Measurements from ENCODE around the gene GAGE12D.
"Not testable (repeated sequence)": the region's sequence is repeated elsewhere in the genome, so short reads cannot be mapped to it uniquely, and the experiment has no call there.

The GAGE12D gene, protein sequence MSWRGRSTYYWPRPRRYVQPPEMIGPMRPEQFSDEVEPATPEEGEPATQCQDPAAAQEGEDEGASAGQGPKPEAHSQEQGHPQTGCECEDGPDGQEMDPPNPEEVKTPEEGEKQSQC

DNA sequence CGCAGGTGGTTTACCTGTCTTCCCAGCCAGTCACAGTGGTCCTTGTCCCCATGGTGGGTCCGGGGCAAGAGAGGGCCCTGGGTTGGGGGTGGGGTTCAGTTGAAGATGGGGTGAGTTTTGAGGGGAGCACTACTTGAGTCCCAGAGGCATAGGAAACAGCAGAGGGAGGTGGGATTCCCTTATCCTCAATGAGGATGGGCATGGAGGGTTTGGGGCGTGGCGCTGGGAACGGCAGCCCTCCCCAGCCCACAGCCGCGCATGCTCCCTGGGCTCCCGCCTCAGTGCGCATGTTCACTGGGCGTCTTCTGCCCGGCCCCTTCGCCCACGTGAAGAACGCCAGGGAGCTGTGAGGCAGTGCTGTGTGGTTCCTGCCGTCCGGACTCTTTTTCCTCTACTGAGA, at the start of gene GAGE12D:
GAGE12D (plus strand) TSS at position 301 of the 400 bp plus-strand sequence. CDS start 1,155 bp downstream, outside the sequence.
- DNase-seq = not testable (repeated sequence)

DNA sequence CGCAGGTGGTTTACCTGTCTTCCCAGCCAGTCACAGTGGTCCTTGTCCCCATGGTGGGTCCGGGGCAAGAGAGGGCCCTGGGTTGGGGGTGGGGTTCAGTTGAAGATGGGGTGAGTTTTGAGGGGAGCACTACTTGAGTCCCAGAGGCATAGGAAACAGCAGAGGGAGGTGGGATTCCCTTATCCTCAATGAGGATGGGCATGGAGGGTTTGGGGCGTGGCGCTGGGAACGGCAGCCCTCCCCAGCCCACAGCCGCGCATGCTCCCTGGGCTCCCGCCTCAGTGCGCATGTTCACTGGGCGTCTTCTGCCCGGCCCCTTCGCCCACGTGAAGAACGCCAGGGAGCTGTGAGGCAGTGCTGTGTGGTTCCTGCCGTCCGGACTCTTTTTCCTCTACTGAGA, 9.7 kb upstream of the GAGE12D start, which contains the start of gene GAGE12C:
GAGE12C (plus strand) TSS at position 301 of the 400 bp plus-strand sequence. CDS start 1,155 bp downstream, outside the sequence.
- not testable (repeated sequence) for DNase-seq

DNA sequence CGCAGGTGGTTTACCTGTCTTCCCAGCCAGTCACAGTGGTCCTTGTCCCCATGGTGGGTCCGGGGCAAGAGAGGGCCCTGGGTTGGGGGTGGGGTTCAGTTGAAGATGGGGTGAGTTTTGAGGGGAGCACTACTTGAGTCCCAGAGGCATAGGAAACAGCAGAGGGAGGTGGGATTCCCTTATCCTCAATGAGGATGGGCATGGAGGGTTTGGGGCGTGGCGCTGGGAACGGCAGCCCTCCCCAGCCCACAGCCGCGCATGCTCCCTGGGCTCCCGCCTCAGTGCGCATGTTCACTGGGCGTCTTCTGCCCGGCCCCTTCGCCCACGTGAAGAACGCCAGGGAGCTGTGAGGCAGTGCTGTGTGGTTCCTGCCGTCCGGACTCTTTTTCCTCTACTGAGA, 9.5 kb downstream of the GAGE12D start, which contains the start of gene GAGE12E:
GAGE12E (plus strand) TSS at position 301 of the 400 bp plus-strand sequence. CDS start 1,155 bp downstream, outside the sequence.
- DNase-seq = not testable (repeated sequence)

DNA sequence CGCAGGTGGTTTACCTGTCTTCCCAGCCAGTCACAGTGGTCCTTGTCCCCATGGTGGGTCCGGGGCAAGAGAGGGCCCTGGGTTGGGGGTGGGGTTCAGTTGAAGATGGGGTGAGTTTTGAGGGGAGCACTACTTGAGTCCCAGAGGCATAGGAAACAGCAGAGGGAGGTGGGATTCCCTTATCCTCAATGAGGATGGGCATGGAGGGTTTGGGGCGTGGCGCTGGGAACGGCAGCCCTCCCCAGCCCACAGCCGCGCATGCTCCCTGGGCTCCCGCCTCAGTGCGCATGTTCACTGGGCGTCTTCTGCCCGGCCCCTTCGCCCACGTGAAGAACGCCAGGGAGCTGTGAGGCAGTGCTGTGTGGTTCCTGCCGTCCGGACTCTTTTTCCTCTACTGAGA, 19.0 kb downstream of the GAGE12D start, which contains the start of gene GAGE12F:
GAGE12F (plus strand) TSS at position 301 of the 400 bp plus-strand sequence. CDS start 1,155 bp downstream, outside the sequence.
- not testable (repeated sequence) for DNase-seq

DNA sequence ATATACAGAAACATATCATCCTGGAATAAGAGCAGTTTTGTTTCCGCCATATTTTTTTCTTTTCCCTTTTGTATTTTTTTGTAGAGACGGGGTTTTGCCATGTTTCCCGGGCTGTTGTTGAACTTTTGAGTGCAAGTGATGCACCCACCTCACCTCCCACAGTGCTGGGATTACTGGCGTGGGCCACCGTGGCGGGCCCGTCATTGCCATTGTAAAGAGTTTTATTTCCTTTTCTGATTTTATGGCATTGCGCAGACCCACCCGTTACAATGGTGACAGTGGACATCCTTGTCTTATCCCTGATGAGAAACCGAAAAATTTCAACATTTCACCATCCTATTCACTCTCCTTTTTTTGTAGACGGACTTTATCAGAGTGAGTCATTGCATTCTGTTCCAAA, 27.2 kb downstream of the GAGE12D start:
- DNase-seq = not testable (repeated sequence)

DNA sequence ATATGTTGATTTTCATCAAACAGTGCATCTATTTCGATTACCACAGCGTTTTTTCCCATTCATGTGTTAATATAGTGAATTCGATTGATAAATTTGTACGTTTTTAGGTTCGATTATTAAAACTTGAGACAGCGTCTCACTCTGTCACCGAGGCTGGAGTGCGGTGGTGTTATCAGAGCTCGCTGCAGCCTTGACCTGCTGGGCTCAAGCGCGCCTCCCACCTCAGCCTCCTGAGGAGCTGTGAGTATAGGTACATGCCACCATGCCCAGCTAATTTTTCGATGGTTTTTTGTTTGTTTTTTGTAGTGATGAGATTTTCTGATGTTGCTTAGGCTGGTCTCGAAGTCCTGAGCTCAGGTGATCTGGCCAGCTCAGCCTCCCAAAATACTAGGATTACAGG, 27.6 kb downstream of the GAGE12D start:
- DNase-seq = not testable (repeated sequence)

DNA sequence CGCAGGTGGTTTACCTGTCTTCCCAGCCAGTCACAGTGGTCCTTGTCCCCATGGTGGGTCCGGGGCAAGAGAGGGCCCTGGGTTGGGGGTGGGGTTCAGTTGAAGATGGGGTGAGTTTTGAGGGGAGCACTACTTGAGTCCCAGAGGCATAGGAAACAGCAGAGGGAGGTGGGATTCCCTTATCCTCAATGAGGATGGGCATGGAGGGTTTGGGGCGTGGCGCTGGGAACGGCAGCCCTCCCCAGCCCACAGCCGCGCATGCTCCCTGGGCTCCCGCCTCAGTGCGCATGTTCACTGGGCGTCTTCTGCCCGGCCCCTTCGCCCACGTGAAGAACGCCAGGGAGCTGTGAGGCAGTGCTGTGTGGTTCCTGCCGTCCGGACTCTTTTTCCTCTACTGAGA, 28.6 kb downstream of the GAGE12D start, which contains the start of gene GAGE12G:
GAGE12G (plus strand) TSS at position 301 of the 400 bp plus-strand sequence. CDS start 1,155 bp downstream, outside the sequence.
- not testable (repeated sequence) for DNase-seq

DNA sequence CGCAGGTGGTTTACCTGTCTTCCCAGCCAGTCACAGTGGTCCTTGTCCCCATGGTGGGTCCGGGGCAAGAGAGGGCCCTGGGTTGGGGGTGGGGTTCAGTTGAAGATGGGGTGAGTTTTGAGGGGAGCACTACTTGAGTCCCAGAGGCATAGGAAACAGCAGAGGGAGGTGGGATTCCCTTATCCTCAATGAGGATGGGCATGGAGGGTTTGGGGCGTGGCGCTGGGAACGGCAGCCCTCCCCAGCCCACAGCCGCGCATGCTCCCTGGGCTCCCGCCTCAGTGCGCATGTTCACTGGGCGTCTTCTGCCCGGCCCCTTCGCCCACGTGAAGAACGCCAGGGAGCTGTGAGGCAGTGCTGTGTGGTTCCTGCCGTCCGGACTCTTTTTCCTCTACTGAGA, 38.1 kb downstream of the GAGE12D start, which contains the start of gene GAGE12H:
GAGE12H (plus strand) TSS at position 301 of the 400 bp plus-strand sequence. CDS start 1,155 bp downstream, outside the sequence.
- not testable (repeated sequence) for DNase-seq

DNA sequence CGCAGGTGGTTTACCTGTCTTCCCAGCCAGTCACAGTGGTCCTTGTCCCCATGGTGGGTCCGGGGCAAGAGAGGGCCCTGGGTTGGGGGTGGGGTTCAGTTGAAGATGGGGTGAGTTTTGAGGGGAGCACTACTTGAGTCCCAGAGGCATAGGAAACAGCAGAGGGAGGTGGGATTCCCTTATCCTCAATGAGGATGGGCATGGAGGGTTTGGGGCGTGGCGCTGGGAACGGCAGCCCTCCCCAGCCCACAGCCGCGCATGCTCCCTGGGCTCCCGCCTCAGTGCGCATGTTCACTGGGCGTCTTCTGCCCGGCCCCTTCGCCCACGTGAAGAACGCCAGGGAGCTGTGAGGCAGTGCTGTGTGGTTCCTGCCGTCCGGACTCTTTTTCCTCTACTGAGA, 47.7 kb downstream of the GAGE12D start, which contains the start of gene GAGE2A:
GAGE2A (plus strand) TSS at position 301 of the 400 bp plus-strand sequence. CDS start 1,155 bp downstream, outside the sequence.
- not testable (repeated sequence) for DNase-seq

DNA sequence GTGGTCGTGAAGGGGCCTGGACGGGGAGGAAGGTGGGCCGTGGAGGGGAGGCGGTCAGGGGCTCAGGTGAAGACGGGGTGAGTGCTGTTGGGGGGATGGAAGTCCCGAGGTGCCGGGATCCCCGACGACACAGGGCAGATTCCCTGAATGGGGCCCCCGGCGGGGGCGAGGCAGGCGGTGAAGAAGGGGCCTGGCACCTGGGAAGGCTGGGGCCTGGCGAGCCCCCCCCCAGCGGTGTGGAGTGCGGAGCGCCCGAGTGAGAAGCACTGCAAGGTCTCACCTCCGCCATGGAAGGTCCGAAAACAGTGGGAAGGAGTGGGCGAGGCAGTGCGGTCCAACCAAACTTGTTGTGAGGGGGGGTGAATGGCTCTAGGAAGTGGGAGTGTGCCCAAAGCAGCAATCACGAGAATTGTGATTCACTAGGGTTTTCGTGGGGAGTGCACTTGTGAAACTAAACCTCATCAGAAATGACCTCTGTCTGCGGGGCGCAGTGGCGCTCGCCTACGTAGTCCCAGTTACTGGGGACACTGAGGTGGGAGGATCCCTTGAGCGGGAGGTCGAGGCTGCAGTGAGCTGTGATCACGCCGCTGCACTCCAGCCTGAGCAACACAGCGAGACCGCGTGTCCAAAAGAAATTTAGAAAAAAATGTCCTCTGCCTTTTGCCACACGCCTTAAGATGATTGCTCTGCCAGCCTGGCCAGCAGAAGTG, 48.4 kb downstream of the GAGE12D start:
- DNase-seq = not testable (repeated sequence)

DNA sequence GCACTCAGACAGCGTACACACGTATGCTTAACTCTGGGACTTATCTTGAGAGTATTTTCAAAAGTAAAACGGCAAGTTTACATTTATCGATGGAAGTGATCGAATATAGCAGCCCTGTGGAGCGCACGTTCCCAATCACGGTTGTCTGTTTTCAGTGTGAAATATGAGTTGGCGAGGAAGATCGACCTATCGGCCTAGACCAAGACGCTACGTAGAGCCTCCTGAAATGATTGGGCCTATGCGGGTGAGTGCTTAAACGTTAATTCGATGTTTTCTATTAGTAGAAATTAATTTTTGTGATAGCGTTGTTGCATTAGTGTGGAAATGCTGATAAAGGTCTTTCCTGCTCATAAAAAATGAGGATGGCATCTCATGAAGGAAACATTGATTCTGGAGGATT, 49.0 kb downstream of the GAGE12D start:
- not testable (repeated sequence) for DNase-seq

Data from SHP77 (cell line).